Activated CD4-positive, CD25-positive, alpha-beta regulatory T cell treated with anti-CD3 and anti-CD28 coated beads, Interleukin-2, amount 50 U/mL, for 16 hours (primary cell): ENCODE data around the gene VGLL2.

ENCODE experiments used
- DNase-seq: peaks from one replicate; pipeline ENCODE4 v3.0.0-alpha.2; 2020; ENCODE audit warnings: low read depth, low spot score

Gene VGLL2

DNA sequence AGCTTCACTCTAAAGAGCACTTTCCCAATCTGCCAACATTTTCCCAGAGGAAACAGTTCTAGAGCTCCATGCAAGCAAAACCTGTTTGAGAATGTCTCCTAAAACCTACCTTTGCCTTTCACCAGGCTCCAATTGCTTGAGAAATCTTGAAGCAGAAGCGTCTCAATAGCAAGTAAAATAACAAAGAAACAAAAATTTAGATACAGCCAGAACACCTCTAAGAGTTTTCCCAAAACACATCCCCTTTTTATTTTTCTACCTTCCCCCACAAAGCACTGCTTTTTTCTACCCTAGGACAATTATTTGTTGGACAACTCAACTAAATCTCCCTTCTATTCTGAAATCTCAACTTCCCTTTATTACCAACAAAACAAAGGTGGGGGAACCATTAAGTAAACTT lies 3.6 kb downstream of the VGLL2 start:
- DNase-seq, result no peak

DNA sequence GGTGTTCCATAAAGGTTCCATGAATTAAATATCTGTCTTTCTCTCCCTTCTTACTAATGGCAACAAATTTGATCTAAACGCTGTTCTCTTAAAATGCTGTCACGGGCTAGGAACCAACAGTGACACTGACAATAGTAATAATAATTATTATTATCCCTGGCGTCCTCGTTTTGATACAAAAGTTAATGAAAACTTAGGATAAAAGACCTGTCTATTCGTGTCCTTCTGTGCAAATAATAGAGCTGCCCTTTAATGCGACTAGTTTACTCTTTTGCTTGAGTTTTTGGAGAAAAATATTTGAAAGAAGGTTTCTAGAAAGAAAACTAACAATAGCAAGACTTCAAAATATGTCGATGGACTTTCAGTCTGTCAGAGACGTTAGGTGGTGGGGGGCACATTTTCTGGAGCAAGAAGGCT lies 4.3 kb downstream of the VGLL2 start:
- no peak for DNase-seq

DNA sequence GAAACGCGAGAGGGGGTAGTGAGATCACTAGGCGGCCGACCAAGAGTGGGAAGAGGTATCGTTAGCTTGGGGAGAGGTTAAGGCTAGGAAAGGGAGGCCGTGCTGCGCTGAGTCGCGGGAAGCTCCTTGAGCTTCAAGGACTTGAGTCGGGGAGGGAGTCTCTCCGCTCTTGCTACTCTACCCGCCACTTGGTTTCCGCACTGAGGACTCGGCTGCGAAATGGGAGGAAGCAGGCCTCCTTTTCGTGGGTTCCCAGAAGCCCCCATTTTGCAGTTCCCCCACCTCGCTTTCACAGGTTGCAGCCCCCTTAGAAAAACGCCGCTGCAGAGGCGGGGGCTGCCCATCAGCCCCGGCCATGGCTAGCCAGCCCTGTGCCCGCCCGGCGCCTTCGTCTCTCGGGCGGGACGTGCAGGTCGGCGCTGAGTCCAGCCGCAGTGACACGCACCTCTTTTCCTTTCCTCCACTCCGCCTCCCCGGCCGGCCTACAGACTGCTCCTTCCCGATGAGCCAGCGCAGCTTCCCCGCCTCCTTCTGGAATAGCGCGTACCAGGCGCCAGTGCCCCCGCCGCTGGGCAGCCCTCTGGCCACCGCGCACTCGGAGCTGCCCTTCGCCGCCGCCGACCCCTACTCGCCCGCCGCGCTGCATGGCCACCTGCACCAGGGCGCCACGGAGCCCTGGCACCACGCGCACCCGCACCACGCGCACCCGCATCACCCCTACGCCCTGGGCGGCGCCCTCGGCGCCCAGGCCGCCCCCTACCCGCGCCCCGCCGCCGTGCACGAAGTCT lies 4.9 kb downstream of the VGLL2 start:
- no peak for DNase-seq

DNA sequence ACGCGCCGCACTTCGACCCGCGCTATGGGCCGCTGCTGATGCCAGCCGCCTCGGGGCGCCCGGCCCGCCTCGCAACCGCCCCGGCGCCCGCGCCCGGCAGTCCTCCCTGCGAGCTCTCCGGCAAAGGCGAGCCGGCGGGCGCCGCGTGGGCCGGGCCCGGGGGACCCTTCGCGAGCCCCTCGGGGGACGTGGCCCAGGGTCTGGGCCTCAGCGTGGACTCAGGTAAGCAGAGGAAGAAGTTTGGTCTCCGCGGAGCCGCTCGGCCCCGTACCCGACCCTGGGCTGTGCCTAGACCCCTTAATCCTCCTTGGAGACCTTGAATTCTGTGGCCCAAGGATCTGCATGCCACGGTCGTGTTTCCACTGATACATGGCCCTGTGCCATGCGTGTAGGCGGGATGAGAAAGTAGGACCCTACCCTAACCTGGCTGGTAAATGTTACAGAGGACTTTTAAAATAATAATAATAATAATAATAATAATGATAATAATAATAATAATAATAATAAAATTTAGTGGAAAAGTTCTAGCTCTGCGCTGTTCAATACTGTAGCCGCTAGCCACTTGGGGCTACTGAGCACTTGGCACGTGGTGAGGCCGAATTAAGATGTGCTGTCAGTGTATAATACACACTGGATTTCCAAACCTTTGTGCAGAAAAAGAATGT lies 5.6 kb downstream of the VGLL2 start:
- DNase-seq, result no peak

DNA sequence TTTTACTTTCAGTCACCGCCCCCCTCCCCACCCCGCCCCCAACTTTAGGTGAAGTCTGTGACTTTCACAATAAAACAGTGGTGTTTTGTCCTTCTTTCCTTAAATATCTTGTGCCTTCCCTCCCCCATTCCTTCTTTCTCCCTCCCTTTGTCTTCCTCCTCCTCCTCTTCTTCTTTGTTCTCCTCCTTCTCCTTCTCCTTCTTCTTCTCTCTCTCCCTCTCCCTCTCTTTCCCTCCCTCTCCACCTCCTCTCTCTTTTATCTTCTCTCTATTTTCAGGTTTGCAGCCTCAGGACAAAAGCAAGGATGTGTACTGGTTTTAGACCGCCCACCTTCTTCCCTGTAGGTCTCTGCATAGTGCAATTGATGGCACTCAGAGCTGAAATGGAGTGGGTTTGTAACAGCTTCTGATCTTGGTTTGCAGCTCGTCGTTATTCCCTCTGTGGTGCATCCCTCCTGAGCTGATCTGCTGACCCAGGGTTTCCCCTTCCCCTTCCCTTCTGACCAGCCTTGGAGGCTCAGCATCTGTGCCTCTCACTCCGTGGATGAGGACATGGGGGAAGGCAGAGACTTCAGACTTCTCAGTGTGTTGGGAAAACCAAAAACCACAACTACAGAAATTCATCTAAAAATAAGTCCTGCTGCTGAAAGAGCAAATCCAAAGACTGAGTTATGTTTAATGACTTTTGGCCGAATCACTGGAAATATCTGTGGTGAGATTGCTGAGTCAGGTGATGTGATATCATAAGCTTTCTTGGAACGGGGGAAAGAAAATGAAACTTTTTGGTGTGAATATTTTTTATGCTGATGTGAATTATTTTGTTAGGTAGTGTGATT lies 6.9 kb downstream of the VGLL2 start:
- DNase-seq, result no peak

DNA sequence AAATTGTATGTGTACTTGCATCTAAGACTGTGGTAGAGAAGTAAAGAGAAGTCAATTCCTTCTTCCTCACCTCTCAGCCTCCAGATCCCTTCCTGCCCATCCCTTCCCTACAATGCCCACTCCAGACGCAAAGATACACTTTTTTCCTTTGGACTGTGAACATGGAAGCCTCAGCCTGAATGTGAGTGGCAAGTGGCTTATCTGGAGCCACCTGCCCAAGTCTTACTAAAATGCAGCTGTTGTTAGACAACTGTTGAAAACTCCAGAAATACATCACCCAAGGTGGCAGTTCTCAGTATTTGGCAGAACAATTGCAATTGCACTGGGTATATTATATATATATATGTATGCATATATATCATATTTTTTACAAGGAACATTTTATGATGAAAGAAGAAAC lies 7.5 kb downstream of the VGLL2 start:
- DNase-seq, result no peak

DNA sequence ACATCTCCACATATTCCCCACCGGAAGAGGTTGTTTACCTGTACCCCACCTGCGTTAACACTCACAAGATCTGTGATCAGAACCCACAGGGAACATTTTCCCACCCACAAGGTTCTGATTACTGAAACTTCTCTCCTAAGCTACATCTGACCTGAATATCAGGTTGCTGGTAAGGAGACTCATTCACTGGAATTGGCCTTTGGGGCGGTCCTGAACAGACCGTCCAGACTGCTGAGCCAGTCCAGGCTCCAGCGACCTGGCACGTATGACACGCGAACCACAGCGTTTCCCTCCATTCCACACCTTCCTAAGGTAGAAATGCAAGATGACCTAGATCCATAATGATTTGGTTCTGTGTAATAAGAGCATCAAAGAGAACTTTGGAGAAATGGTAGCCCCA lies 9.8 kb downstream of the VGLL2 start:
- DNase-seq, result no peak

DNA sequence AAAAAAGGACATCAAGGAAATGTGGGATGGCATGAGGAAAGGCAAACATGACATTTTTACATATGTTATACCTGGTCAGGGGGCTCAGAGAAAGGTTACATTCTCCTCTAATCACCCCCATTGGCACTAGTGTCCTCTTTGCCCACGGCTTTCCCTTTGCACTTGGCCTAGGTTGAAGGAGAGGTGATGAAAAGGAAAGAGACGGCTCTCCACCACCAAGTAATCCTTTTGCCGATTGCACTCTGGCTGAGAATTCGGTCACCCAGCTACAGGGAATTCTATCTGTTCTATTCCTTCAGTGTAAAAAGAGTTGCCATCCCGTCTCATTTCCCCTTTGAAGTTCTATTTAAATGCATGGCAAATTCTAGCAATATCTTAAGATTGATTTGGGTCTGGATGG lies 10.4 kb downstream of the VGLL2 start:
- DNase-seq, result no peak

DNA sequence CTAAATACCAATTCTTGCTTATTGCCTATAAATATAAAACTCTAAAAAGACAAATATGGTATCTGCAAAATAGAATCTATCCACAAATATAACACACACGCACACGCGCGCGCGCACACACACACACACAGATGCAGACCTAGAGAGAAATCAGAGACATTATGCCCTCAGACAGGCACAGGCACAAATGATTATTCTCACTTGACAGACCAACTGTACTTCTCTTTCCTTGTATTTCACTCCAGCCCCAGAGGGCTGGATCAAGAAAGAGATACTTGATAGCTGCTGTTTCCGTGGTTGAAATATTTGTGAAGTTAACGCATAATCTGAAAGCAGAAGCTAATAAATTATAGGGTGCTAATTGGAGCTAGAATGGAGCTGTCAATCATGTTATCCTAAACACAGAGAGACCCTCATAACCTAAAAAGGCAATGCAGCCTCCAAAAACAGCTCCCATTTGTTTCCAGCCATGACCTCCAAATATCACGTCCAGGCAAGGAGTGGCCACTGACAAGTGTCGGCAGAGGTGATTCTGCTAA lies 11.5 kb downstream of the VGLL2 start:
- DNase-seq, result no peak

DNA sequence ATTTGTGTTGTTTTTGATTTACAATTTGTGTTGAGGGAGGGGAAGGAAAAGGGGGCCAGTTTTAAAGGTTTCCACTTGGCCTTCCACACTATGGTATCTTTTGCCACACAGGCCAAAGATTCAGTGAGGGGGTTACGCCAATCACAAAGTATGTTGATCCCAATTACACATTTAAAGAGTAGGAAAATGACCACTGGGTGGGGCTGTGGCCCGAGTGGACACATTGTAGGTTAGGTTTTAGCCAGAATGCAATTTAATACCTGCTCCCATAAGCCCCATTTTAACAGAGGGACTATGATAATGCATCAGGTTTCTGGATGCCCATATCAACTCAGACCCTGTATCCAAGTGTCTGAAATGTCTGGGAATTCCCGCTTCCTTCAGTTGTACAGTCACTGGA lies 15.6 kb downstream of the VGLL2 start:
- no peak for DNase-seq

DNA sequence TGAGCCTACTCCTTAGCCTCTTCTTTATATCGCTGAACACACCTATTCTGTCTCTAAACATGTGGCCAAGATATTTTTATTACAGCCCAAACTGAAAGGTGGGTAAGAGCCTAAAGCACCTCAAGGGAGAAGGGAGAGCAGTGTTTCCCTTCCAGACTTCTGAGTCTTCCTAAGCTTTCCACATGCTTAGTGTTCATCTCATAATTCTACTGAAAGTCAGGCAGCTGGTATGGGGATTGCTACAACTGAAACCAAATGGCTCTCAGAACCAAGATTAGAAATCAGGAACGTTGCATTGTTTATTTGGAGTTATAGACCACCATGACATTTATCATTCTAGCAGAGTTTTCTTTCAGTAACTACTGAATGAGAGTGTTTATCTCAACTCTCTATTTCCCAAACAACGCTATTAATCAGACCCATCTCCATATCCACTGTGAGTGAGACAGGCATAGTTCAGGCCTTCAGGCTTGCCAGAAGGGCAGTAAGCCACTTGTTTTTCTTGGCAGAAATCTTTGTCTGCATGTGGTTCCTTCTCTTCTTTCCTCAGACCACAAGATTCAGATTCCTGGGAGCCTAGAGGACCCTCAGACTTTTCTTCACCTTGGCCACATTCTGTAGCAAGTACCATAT lies 22.8 kb downstream of the VGLL2 start:
- DNase-seq, result no peak

DNA sequence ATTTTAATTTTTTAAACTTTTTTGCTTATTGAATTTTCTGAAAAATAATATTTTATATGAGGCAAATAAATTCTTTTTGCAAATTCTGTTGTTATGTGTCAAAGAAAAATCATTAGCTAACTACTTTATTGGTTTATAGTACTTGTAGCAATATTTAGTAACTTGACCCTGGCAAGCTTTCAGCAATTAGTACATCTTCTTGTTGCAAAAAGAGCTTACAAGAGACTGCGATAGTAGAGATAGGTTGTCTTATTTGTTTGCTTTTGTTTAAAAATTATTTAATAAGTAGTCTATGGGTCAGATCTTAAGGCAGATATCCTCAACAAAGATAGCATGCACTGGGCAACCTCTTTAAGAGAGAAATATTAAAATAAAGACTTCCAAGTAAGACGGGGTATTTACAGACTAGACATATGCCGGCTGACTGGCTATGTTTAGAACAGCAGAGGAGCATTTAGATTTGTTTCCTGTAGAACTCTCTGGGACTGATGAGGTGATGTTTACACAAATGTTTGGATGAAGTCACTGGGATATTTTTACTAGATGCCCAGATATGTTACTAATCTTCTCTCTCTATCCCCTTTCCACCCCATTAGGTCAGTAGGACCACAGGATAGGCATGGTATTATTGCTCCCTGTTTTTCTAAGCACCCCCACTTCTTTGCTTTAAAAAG lies 25.0 kb downstream of the VGLL2 start:
- DNase-seq, result no peak

DNA sequence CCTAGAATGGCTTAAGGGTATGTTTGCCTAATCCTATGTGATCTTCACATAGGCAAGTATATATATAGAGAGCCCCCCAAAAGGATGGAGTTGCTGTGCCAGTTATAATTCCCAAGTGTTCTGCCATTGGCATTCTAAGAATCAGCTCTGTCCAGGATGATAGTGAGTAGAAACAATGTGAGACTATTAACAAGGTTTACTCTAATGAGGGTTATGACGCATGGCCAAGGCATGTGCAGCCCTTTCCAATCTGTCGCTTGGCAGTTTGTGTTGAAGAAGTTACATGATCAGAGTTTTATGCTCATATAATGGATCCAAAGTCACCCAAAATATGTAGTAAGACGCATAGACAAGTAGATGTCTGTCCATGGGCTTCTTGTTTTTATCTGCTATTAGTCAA lies 33.6 kb downstream of the VGLL2 start:
- DNase-seq, result no peak

DNA sequence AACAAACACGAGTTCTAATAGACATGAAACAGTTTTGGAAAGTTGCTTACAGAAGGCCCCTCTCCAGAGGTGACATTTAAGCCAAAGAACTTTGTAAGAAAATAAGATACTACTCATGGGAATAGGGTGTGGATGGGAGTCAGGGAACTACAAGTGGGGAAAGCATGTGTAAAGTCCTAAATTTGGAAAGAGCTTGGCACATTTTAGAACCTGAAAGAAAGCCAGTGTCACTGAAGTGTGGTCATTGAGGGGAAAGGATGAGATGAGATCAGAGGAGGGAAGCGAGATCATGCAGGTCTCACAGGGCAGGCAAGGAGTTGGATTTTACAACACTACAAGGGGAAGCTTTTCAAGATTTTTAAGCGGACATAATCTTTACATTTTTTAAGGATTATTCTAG lies 38.0 kb downstream of the VGLL2 start:
- DNase-seq, result no peak

DNA sequence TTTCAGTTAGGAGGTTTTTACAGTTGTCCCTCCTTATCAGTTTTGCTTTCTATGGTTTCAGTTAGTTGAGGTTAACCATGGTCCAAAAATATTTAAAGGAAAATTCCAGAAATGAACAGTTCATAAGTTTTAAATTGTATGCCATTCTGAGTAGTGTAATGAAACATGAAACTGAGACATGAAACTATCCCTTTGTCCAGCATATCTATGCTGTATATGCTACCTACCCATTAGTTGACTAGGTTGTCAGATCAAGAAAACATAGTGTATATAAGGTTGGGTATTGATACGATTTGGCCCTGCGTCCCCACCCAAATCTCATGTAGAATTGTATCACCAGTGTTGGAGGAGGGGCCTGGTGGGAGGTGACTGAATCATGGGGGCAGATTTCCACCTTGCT lies 39.1 kb downstream of the VGLL2 start:
- no peak for DNase-seq

DNA sequence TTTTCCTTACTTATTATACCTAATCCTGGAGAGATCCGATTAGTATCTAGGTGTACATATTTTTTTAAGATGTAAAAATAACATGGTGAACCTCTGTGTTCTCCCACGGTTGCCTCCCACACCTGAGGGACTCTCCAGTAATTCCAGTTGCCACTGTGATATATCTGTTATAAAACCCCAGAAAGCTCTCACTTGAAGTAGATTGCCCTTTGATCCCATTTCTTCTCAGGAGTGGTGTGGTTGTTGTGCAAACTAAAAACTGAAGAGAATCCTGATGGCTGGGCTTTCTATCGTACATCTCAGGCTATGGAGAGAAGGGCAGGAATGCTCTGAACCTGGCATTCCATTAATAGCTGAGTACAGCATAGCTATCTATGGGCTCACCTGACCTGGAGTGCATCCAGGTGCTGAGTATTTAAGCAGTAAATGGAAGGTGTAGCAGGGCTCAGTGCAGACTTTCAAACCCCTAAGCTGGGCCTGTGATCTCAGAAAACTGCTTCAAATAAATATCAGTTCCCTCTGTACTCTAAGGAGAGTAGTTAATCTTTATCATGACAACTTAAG lies 41.0 kb downstream of the VGLL2 start:
- no peak for DNase-seq

DNA sequence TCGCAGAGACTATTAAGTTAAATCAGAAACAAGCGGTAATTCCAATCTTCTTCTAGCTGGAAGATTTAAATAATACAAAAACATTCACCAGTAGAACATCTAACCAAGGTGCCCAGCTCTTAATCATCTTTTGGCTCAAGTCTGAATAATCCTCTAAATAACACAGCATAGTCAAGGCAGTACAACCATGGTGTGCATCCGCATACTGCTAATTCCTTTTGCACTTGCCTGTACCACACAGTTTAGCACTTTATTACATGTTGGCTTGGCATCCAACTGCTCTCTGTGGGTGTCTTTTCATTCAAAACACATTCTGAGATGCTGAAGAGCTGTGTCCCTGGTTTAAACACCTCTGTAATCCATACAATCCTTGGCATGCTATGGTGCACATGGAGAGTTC lies 42.3 kb downstream of the VGLL2 start:
- no peak for DNase-seq

DNA sequence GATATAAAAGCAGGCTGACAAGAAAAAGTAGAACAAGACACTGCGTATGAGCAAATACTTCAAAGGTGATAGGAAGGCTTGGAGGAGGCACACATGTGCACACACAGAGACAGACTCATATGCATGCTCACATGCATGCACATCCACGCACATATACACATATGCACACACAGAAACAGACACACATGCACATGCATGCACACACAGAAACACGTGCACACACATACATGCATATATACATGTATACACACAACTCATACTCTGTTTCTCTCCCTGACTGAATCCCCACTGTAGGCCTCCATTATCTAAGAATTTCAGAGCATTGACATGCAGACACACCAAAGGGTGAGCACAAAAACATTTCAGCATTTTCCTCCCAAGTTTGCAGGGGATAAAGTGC lies 43.7 kb downstream of the VGLL2 start:
- DNase-seq, result no peak

DNA sequence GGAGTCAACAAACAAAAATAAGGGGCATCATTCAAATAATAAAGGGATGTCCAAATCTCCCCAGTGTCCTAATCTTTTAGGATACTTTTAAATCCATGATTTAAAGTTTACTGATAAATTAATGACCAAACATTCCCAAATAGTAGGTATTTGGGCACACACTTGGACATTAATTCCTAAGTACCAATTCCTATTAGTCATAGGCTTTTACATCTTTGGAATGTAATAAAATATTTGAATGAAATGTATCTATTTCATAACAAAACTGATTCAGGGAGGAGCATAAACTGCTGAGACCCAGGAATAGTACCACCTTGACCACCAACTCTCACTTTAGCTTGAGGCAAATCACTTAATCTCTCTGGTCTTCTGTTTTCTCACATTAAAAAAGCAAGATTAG lies 44.3 kb downstream of the VGLL2 start:
- DNase-seq, result no peak

DNA sequence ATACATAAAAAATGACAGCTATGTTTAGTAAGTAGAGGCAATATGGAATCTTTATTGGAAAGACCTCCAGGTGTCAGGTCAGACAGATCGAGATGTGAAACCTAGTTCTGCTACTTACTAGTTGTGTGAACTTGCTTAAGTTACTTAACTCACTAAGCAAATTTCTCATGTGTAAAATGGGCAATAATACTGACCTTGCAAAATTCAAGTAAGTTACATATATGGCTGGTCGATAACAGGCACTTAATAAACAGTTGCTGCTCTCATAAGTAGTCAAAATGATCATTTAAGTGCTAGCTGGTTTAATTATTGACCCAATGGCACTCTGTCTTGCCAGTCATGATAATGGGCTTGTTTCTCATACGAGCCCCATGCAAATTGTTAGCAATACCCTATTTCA lies 46.0 kb downstream of the VGLL2 start:
- no peak for DNase-seq

DNA sequence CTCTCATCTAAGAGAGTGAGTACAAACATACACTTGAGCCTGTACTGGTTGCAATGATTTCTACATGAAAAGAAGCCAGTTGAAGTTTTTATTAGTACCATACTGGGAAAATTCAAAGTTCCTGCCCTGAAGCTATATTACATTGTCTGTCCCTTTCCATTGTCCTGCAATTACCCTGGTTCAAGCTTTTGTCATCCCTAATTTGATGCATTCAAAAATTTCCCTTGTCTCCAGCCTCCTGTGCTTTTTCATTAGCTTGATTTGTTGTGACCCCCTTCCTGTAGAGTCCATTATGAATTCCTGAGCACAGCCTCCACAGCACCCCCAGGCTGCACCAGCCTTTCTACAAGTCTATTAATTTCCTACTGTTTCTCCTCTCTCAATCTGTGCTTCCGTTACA lies 46.4 kb downstream of the VGLL2 start:
- DNase-seq, result no peak
